PFSK-1 (cell line): ENCODE results near the gene EME1.

Experiments
- SIN3A ChIP-seq: IDR thresholded peaks from 2 replicates; pipeline ENCODE4 v1.6.1; 2012; ENCODE audit warnings: mild to moderate bottlenecking, low read length, moderate library complexity, borderline replicate concordance; ENCODE audit not compliant: insufficient read depth
- TAF1 ChIP-seq: IDR thresholded peaks from 2 replicates; pipeline ENCODE4 v1.6.1; 2012; ENCODE audit warnings: low read length, control low read depth, borderline replicate concordance; ENCODE audit not compliant: insufficient read depth
- TF ChIP-seq, protein P1 (sequence below), 2 experiments: IDR thresholded peaks; 2 replicates each; pipeline versions ENCODE4 v1.6.1 to v1.8.0; 2011 to 2012; ENCODE audit warnings: low read depth in 2 of 2, low read length in 2 of 2, control low read depth in 1 of 2, inconsistent platforms in 1 of 2, mild to moderate bottlenecking in 1 of 2, moderate library complexity in 1 of 2; ENCODE audit not compliant: insufficient read depth in 1 of 2

DNA sequence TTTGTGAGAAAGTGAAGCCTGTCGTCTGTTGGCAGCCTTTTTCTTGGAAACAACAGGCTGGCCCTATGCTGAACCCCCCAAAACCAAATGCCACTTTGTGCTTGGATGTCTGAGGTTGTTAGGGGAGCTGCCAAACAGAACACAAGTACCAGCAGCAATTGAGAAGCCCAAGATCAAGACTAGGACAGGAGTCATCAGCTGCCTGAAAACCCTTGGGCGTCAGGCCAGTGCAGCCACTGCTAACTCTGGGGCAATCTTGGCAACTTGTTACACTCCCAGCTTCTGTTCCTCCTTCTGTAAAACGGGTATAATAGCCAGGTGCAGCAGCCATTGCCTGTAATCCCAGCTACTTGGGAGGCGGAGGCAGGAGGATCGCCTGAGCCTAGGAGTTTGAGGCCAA is 33.5 kb downstream of the EME1 start:
- TF ChIP-seq, protein P1, sequence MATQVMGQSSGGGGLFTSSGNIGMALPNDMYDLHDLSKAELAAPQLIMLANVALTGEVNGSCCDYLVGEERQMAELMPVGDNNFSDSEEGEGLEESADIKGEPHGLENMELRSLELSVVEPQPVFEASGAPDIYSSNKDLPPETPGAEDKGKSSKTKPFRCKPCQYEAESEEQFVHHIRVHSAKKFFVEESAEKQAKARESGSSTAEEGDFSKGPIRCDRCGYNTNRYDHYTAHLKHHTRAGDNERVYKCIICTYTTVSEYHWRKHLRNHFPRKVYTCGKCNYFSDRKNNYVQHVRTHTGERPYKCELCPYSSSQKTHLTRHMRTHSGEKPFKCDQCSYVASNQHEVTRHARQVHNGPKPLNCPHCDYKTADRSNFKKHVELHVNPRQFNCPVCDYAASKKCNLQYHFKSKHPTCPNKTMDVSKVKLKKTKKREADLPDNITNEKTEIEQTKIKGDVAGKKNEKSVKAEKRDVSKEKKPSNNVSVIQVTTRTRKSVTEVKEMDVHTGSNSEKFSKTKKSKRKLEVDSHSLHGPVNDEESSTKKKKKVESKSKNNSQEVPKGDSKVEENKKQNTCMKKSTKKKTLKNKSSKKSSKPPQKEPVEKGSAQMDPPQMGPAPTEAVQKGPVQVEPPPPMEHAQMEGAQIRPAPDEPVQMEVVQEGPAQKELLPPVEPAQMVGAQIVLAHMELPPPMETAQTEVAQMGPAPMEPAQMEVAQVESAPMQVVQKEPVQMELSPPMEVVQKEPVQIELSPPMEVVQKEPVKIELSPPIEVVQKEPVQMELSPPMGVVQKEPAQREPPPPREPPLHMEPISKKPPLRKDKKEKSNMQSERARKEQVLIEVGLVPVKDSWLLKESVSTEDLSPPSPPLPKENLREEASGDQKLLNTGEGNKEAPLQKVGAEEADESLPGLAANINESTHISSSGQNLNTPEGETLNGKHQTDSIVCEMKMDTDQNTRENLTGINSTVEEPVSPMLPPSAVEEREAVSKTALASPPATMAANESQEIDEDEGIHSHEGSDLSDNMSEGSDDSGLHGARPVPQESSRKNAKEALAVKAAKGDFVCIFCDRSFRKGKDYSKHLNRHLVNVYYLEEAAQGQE (IDR thresholded peaks at IDR 0.05; ENCODE audit: insufficient read depth in 1 of 2, low read depth in 2 of 2, low read length in 2 of 2) = no peak
- TF ChIP-seq TAF1 (no peak), SIN3A (no peak)
